ENCODE data around the gene SESN2.

Gene SESN2

GRCh38 chr1:28249866-28250295, 9.4 kb upstream of the SESN2 start:
- no peak for DNase-seq

GRCh38 chr1:28256197-28256827, 3.0 kb upstream of the SESN2 start:
- DNase-seq, result peak; percentile 73

GRCh38 chr1:28257736-28258135, 1.6 kb upstream of the SESN2 start:
- no peak for DNase-seq

GRCh38 chr1:28258628-28259251, 578 bp upstream of the SESN2 start:
- DNase-seq, result no peak

GRCh38 chr1:28259934-28260802, 850 bp downstream of the SESN2 start:
- no peak for DNase-seq

- DNase-seq, result no peak
These were observed 1.5 kb downstream of the SESN2 start for GRCh38 chr1:28260803-28261174.

GRCh38 chr1:28264897-28265296, 5.6 kb downstream of the SESN2 start:
- DNase-seq, result no peak

- DNase-seq, result no peak
These were observed 6.3 kb downstream of the SESN2 start for GRCh38 chr1:28265577-28265976.

GRCh38 chr1:28266920-28267322, 7.6 kb downstream of the SESN2 start:
- no peak for DNase-seq

GRCh38 chr1:28267633-28268032, 8.3 kb downstream of the SESN2 start:
- DNase-seq, result no peak

GRCh38 chr1:28269529-28269928, 10.2 kb downstream of the SESN2 start:
- no peak for DNase-seq

- DNase-seq, result no peak
These were observed 13.0 kb downstream of the SESN2 start for GRCh38 chr1:28272215-28272852.

- DNase-seq, result no peak
These were observed 14.0 kb downstream of the SESN2 start for GRCh38 chr1:28273216-28273860.

GRCh38 chr1:28278763-28279162, 19.4 kb downstream of the SESN2 start:
- no peak for DNase-seq

- DNase-seq, result no peak
These were observed 20.4 kb downstream of the SESN2 start for GRCh38 chr1:28279721-28280120.

GRCh38 chr1:28280501-28280900, 21.2 kb downstream of the SESN2 start:
- DNase-seq, result no peak

GRCh38 chr1:28280977-28281381, 21.7 kb downstream of the SESN2 start:
- DNase-seq, result no peak

- DNase-seq, result no peak
These were observed 22.5 kb downstream of the SESN2 start for GRCh38 chr1:28281608-28282425.

GRCh38 chr1:28282426-28283407, 23.4 kb downstream of the SESN2 start:
- no peak for DNase-seq

- no peak for DNase-seq
These were observed 26.8 kb downstream of the SESN2 start for GRCh38 chr1:28286111-28286510.

GRCh38 chr1:28288487-28288886, 29.2 kb downstream of the SESN2 start:
- no peak for DNase-seq
